Activated naive CD8-positive, alpha-beta T cell (primary cell): ENCODE results near the gene RER1.

Experiments used
- H3K27ac Mint-ChIP-seq: one replicate; pipeline ENCODE4 v1.8.0; 2021; ENCODE audit warnings: mixed read lengths
- H3K27me3 Mint-ChIP-seq: one replicate; pipeline ENCODE4 v1.8.0; 2021; ENCODE audit warnings: mixed read lengths
- H3K36me3 Mint-ChIP-seq: one replicate; pipeline ENCODE4 v1.8.0; 2021; ENCODE audit warnings: mixed read lengths
- H3K4me1 Mint-ChIP-seq: one replicate; pipeline ENCODE4 v1.8.0; 2021; ENCODE audit warnings: low read depth, mixed read lengths
- H3K4me3 Mint-ChIP-seq: one replicate; pipeline ENCODE4 v1.8.0; 2021; ENCODE audit warnings: mild to moderate bottlenecking, mixed read lengths
- H3K9me3 Mint-ChIP-seq: one replicate; pipeline ENCODE4 v1.8.0; 2021; ENCODE audit warnings: low read depth, mixed read lengths

RER1 gene

DNA sequence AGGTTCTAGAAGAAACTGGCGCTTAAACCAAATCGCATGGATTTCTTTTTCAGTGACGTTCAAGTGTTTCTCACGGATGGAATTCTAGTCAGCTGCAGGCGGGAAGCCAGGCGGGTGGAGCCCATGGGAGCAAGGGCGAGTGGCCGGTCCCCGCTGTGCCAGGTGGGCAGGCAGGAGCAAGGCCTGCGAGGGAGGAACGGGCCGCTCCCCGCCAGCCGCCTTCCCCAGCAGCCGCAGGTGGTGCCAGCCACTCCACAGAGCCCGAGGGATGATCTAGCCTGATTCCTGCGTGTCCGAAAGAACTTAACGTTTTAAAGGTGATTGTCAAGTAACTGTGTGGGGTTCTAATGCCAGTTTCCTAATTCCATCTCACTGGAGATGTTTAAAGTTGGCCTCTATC lies 11.6 kb downstream of the RER1 start:
- no peak overlapping the region for H3K4me3 Mint-ChIP-seq
- H3K4me1 Mint-ChIP-seq = peaks cover 10% of the 10 kb centered on the region
- no peaks in the 10 kb centered on the region for H3K27me3 Mint-ChIP-seq
- peaks cover 3% of the 10 kb centered on the region for H3K36me3 Mint-ChIP-seq
- H3K27ac Mint-ChIP-seq = no peak overlapping the region
- no peaks in the 10 kb centered on the region for H3K9me3 Mint-ChIP-seq

DNA sequence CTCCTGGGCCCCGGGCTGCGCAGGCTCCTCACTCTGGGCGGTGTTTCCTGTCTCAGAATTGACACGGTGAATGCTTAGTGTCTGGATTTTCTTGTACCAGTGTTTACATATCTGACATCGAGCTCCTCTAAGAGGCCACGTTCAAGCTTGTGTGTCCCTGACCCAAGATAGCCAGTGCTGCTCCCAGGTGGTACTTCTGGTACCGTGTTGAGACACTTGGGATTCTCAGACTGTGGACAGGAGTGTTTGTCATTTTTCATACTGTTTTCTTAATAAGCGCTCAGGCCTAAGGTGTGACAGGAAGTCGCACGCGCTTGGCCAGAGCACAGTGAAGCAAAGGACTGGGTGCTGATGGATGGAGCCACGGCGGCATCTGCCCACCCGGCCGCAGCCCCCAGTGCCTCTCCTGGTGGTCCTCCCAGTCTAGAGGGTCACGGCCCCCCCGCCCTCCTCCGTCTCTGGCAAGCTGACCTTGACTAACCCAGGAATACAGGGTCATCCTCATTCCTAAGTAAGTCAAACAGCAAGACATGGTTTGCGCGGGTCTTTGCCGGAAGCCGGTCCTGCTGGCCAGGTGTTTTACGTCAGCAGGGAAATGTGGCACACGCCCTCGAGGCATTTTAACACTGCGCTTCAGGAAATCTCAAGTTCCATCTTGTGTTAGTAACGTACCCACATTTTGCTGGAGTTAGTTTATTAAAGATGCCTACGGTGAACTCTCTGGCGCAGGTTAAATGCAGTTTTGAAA lies 12.7 kb downstream of the RER1 start:
- Mint-ChIP-seq H3K9me3 (no peaks in the 10 kb centered on the region), H3K27ac (no peak overlapping the region), H3K36me3 (no peaks in the 10 kb centered on the region), H3K4me3 (no peak overlapping the region), H3K4me1 (peaks cover 7% of the 10 kb centered on the region), H3K27me3 (no peaks in the 10 kb centered on the region)

DNA sequence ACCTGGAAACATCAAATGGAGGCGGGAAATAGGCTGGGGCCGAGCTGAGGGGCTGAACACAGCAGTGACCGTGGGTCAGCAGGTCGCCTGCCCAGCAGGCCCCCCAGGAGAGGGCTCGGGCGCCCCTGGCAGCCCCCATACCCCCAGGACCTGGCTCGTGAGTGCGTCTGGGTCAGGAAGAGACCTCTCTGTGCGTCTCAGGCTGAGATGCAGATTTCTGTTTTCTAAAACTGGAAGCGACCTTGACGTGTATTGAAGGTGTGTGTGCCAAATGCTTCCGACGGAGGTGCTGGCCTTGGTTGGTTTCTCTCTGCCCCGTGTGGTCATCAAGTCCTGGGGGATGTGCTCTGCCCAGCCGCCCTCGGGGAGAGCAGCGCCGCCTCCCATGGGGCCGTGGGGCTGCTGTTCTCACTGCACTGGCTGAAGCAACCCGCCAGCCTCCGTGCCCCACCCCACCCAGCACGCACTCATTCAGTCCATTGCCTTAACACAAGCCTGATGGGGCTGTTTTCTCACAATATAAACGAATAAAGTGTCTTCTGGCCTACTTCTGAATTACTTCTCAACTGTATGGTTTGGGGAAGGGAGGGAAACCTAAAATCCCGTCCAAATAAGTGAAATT lies 13.4 kb downstream of the RER1 start:
- H3K9me3 Mint-ChIP-seq = no peaks in the 10 kb centered on the region
- H3K27ac Mint-ChIP-seq = no peak overlapping the region
- no peak overlapping the region for H3K4me3 Mint-ChIP-seq
- peaks cover 5% of the 10 kb centered on the region for H3K4me1 Mint-ChIP-seq
- no peaks in the 10 kb centered on the region for H3K27me3 Mint-ChIP-seq
- no peaks in the 10 kb centered on the region for H3K36me3 Mint-ChIP-seq

DNA sequence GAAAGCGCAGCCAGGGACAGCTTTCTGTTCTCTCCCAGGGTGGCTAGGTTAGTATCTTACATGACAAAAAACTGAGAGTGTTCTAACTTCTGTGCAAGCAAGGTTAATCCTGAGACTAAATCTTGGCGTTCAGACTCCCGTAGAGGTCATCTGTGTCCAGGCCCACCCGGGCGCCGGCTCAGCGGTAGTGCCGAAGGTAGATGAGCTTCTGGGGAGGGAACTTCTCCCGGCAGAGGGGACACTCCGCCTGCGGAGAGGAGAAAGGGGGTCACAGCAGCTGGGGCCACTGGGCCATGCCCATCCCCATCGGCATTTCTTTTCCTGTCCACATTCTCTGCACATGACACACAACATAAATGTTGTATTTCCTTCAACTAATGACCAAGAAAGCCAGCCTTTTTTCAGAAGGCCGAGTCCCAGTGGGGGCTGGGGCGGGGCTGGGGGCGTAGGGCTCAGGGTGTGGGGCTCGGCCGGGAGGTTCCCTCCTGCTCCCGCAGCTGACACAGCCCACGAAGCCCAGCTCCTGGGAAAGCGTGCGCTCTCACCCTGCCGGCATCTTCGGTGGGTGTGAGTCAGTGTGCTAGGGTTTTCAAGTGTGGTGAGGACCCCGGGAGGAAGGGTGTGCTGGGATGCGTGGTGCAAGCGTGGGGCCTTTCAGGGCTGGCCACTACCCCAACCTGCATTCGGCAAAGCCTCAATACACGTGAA lies 14.1 kb downstream of the RER1 start:
- no peak overlapping the region for H3K27ac Mint-ChIP-seq
- H3K4me3 Mint-ChIP-seq = no peak overlapping the region
- H3K27me3 Mint-ChIP-seq = no peaks in the 10 kb centered on the region
- H3K4me1 Mint-ChIP-seq = peaks cover 6% of the 10 kb centered on the region
- no peaks in the 10 kb centered on the region for H3K9me3 Mint-ChIP-seq
- no peaks in the 10 kb centered on the region for H3K36me3 Mint-ChIP-seq

DNA sequence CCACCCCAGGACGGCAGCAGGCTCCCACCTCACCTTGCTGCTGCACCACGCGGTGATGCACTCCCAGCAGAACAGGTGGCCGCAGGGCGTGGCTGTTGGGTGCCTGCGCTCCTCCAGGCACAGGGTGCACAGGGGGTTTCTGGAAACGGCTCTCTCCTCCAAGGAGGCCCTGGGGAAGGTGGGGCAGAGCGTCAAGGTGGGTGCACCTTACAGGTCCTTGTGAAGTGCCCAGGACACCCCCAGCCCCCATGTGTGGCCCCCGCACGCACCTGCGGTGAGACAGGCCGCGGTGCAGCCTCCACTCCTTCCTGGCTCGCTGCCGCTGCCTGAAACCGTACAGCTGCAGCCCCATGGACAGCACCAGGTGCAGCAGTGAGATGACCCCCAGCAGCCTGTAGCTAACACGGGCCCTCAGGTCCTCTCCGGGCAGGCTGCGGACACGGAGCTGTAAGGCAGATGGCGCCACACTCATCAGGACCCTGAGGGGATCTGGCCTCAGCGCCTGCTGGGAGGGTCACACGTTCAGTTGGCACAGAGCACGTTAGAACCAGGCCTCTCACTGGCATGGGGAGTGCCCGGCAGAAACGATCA lies 14.9 kb downstream of the RER1 start:
- Mint-ChIP-seq H3K4me1 (peaks cover 6% of the 10 kb centered on the region), H3K4me3 (no peak overlapping the region), H3K27ac (no peak overlapping the region), H3K36me3 (no peaks in the 10 kb centered on the region), H3K9me3 (no peaks in the 10 kb centered on the region), H3K27me3 (no peaks in the 10 kb centered on the region)

DNA sequence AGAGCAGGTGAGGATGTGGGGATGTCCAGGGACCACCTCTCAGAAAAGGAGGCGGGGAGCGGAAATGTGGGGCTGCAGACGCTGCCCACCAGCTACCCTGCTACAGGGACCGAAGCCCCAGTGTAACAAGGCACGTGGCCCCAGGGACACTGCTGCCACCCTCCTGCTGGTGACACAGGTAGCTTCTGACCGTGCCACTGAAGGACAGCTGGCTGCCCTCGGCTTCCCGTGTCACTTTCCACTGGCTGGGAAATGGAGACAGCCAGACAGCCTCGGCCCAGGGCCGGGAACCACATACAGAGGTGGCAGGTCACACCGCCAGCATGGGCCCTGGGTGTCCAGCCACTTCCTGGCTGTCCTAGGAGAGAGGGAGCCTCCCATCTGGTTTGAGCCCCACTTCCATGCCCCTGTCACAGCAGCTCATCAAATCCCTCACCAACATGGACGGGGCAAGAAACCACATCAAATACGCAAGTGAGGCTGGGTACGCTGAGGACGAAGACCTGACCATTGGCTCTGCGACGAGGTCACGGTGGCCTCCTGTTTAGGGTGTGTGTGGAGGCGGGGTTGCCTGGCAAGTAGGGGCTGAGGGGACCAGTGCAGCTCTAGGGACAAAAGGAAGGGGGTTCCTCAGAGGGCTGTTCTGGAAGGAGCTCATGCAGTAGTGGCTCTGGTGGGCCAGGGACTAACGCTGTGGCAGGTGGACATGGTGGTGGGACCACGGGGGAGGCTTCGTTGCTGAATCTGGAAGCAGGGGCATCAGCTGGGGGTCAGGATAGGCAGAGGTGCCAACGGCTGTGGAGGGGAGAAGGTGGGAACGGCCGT lies 15.7 kb downstream of the RER1 start:
- no peaks in the 10 kb centered on the region for H3K27me3 Mint-ChIP-seq
- no peaks in the 10 kb centered on the region for H3K36me3 Mint-ChIP-seq
- no peak overlapping the region for H3K4me3 Mint-ChIP-seq

DNA sequence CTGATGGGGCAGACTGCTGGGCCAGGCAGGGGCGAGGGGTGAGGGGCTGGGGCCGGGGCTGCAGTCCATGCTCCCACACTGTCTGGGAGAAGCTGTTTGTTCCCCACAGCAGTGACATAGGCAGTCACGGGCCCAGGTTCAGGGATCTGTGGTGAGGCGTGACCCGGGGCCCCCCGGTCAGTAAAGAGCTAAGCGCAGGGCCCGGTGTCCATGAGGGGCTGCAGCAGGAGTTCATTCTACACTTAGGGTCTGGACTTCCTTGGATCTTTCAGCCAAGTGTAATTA lies 16.3 kb downstream of the RER1 start:
- Mint-ChIP-seq H3K4me1 (peaks cover 4% of the 10 kb centered on the region), H3K27ac (no peak overlapping the region), H3K27me3 (no peaks in the 10 kb centered on the region), H3K9me3 (no peaks in the 10 kb centered on the region), H3K4me3 (no peak overlapping the region), H3K36me3 (no peaks in the 10 kb centered on the region)

More for the DNA sequence above, 15.7 kb downstream of the RER1 start:
- H3K4me1 Mint-ChIP-seq = peaks cover 4% of the 10 kb centered on the region
- H3K27ac Mint-ChIP-seq = no peak overlapping the region
- no peaks in the 10 kb centered on the region for H3K9me3 Mint-ChIP-seq

DNA sequence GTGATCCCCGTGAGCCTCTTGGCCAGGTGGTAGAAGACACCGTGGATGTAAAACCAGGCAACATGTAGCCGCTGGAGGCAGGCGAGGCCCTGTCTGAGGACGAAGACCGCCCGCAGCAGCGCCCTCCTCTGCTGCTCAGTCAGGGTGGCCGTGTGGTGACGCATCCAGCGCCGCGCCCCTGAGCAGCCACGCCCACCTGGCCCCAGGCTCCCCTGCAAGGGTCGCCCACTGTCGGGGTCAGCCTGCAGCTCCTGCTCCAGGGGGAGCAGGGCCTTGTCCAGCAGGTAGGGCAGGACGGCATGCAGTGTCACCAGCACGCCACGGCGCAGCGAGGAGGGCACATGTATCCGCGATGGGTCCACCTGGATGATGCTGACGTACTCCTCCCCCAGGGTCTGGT lies 16.8 kb downstream of the RER1 start:
- Mint-ChIP-seq H3K4me3 (no peak overlapping the region), H3K36me3 (no peaks in the 10 kb centered on the region), H3K27me3 (no peaks in the 10 kb centered on the region), H3K4me1 (peaks cover 4% of the 10 kb centered on the region), H3K9me3 (no peaks in the 10 kb centered on the region), H3K27ac (no peak overlapping the region)

DNA sequence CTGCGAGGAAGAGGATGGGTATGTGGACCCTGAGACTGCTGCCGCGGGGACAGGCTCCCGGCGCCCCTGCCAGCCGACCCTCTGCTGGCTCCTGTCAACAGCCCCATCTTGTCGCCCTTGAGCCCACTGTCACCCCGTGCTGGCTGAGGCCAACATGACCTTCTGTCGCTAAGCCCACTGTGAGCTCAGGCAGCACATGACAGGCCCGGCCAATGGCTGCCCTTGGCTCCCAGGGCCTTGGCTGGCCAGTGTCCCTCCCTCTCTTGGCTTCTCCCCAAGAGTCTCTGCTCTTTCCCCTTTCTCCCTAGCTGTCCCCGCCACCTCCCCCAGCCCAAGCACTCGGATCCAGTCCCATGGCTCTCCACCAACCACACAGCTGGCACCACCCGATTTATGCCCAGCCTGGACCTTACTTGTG lies 17.2 kb downstream of the RER1 start:
- Mint-ChIP-seq H3K4me1 (peaks cover 5% of the 10 kb centered on the region), H3K4me3 (no peak overlapping the region), H3K27ac (no peak overlapping the region), H3K36me3 (no peaks in the 10 kb centered on the region), H3K27me3 (no peaks in the 10 kb centered on the region), H3K9me3 (no peaks in the 10 kb centered on the region)

DNA sequence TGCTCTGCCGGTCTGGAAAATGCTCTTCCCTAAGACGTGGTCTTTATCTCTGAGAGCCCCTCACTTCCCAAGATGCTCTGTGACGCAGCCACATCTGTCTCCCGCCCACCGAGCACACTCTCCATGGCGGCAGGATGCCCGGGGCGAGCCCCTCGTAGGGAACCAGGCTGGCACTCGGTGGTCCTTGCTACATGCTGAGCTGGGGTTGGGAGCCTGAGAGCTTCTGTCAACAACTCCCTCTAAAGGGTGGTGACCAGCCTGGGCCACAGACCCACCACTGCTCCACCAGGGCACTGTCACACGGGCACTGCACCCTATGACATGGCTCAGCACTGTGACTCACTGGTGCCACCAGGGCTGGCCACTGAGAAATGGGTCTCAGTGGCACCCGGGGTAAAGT lies 18.1 kb downstream of the RER1 start:
- Mint-ChIP-seq H3K4me1 (peaks cover 14% of the 10 kb centered on the region), H3K27ac (no peak overlapping the region), H3K36me3 (no peaks in the 10 kb centered on the region), H3K27me3 (no peaks in the 10 kb centered on the region), H3K4me3 (no peak overlapping the region), H3K9me3 (no peaks in the 10 kb centered on the region)

DNA sequence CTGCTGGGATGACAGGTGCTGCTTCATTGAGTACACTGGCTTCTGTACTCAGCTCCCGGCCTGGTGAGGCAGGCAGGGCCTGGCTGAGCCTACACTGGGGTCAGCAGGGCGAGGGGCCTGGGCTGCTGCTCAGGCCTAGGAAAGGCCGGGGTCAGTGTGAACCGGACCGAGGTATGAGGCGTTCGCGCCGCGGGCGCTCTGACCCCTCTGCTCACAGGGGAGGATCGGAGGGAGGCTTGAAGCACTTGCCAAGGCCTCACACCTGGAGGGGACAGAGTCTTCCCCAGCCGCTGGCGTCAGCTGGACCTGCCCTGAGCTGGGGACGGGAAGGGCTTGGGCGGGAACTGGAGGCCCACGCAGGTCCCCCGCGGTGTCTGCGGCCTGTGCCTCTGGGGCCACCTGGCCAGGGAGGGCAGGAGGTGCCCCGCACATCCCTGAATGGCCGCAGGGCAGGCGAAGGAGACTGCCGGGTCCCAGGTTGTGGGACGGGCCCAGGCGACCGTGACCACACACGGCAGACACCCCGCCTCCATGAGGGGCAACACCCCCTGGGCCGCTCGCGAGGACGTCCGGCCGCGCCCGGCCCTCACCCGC lies 20.3 kb downstream of the RER1 start:
- Mint-ChIP-seq H3K4me3 (peak overlapping the region; percentile 90), H3K27ac (peak overlapping the region; percentile 87), H3K27me3 (no peaks in the 10 kb centered on the region), H3K9me3 (no peaks in the 10 kb centered on the region), H3K36me3 (no peaks in the 10 kb centered on the region), H3K4me1 (peaks cover 27% of the 10 kb centered on the region)

DNA sequence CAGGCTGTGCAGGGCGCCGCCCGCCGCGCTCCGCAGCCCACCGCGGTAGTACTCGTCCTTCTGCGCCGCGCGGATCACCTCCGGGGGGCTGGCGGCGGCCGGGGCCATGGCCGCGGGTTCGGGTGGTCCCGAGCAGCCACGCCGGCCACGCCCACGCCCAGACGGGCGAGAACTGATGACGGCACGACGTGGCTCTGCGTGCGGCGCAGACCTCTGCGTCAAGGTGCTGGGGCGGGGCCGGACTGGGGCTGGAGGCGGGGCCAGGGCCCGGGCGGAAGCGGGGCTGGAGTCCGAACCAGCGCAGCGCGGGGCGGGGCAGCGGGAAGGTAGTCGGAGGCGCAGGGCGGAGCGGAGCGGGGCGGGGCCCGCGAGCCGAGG lies 20.7 kb downstream of the RER1 start, which contains the start of gene PEX10:
Gene PEX10 (minus strand): TSS at position 170 of the 378 bp plus-strand sequence. CDS start 62 bp downstream, at position 108.
- no peaks in the 10 kb centered on the region for H3K36me3 Mint-ChIP-seq
- no peaks in the 10 kb centered on the region for H3K27me3 Mint-ChIP-seq
- H3K4me1 Mint-ChIP-seq = peaks cover 31% of the 10 kb centered on the region
- peak within 1 kb of the TSS; percentile 90 for H3K4me3 Mint-ChIP-seq
- H3K27ac Mint-ChIP-seq = peak within 1 kb of the TSS; percentile 87
- H3K9me3 Mint-ChIP-seq = no peaks in the 10 kb centered on the region

DNA sequence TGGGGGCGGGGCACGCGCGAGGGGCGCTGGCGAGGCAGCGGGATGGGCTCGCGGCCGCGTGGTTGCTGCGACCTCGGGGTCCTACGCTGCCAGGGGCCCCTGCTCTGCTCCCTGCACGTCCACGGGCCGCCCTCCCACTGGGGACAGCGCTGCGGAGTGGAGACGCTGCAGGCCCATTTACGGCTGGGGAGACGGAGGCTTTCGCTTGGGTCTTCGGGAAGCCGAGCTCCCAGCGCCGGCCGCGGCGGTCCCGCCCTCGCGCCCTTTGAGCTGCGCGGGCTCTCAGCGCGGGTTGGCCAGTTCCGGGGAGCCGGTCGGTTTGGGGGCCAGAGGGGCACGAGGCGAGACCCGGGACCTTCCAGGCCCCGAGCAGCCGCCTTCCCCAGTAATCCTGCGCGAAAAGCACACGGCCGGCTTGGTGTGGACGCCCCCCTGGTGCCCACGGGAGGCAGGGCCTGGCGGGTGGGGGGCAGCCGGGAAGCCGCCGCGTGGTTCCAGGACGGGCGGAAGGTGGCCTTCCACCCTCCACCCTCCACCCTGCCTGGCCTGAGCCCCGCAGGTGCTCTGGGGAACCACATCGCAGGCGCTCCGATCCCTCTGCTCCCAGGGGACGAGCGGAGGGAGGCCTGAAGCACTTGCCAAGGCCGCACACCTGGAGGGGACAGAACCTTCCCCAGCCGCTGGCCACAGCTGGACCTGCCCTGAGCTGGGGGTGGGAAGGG lies 21.3 kb downstream of the RER1 start:
- Mint-ChIP-seq H3K4me3 (peak overlapping the region; percentile 89), H3K9me3 (no peaks in the 10 kb centered on the region), H3K4me1 (peaks cover 31% of the 10 kb centered on the region), H3K36me3 (no peaks in the 10 kb centered on the region), H3K27ac (no peak overlapping the region), H3K27me3 (no peaks in the 10 kb centered on the region)
